Skin epidermis (tissue), 12 donors: ENCODE results near the gene NFKB1.
"Not testable (repeated sequence)": the region's sequence is repeated elsewhere in the genome, so short reads cannot be mapped to it uniquely, and the experiment has no call there.

Experiments
- H3K27ac ChIP-seq, 21 experiments: fragments of 200-600 bp; sonication (generic) in 11 of 21; one replicate each; pipeline ENCODE4 v1.5.0; 2020; ENCODE audit warnings: mild to moderate bottlenecking in 3 of 21, inconsistent platforms in 2 of 21, moderate library complexity in 2 of 21
- H3K4me3 ChIP-seq, 7 experiments: fragments of 200-600 bp; sonication (generic) in 2 of 7; one replicate each; pipeline ENCODE4 v1.5.0; 2020; ENCODE audit warnings: inconsistent platforms in 2 of 7, mild to moderate bottlenecking in 2 of 7, moderate library complexity in 1 of 7

NFKB1 gene

DNA sequence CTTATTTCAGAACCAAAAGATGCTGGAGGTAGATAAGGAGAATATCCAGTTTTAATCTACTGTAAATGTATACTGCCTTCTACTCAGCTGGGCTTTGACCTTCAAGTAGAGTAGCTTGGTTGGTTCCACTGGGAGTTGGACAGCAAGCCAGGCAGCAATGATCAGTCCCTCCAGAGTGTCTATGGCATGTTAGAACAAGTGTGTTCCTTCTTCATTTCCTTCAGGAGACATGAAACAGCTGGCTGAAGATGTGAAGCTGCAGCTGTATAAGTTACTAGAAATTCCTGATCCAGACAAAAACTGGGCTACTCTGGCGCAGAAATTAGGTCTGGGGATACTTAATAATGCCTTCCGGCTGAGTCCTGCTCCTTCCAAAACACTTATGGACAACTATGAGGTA is 111.1 kb downstream of the NFKB1 start:
- Histone ChIP-seq H3K27ac (peak overlapping the region in 20 of 21 experiments; percentile 4 to 85 (median 65)), H3K4me3 (no peak overlapping the region)

DNA sequence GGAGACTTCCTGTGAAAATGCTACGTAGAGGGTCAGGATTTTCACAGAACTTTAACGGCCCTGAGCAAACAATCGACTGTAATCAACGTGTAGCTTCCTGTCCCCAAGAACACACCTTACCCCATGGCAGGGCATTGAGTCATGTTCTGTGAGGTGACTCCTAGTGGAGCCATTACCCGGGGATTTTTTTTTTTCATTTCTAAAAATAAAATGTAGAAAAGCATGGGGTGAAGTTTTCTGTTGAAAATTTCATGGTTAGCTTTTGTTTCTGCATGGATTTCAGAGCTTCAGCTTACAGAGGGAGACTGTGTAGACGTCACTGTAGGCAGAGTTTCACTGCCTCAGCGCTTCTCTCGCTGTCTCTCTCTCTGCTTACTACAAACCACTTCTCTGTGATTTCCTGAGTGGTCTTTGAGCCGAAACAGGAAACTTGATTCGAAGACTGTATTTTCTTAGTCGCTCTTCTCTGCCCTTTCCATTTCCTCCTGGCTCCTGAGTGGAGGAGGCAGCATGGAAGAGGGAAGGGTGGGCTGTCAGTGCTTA is 111.7 kb downstream of the NFKB1 start:
- Histone ChIP-seq H3K27ac (peak overlapping the region in 20 of 21 experiments; percentile 4 to 85 (median 65)), H3K4me3 (no peak overlapping the region)

DNA sequence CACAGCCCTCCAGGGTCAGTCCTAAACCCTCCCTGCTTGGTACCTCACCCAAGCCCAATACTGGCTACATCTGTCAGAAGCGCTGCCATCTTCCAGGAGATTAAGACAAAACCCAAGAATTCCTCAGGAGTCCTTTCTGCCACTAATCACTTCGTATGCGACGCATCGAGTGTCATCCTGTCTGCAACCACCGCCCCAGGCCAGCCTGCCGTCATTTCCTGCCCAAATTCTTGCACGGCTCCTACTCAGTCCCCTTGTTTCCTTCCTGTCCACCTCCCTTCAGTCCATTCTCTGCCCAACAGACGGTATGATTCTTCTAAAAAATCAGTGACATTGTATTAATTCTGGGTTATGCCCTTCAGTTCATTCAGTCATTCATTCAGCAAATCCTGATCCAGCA is 113.6 kb downstream of the NFKB1 start:
- Histone ChIP-seq H3K4me3 (peak overlapping the region in 1 of 7 experiments; percentile 0), H3K27ac (peak overlapping the region in 10 of 21 experiments; percentile 5 to 85 (median 53))

DNA sequence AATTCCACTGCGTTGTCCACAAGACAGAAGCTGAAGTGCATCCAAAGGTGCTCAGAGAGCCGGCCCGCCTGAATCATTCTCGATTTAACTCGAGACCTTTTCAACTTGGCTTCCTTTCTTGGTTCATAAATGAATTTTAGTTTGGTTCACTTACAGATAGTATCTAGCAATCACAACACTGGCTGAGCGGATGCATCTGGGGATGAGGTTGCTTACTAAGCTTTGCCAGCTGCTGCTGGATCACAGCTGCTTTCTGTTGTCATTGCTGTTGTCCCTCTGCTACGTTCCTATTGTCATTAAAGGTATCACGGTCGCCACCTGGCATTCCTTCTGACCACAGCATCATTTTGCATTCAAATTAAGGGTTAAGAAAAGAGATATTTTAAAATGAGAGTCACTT is 115.5 kb downstream of the NFKB1 start:
- H3K27ac ChIP-seq, result no peak overlapping the region
- H3K4me3 ChIP-seq, result no peak overlapping the region

DNA sequence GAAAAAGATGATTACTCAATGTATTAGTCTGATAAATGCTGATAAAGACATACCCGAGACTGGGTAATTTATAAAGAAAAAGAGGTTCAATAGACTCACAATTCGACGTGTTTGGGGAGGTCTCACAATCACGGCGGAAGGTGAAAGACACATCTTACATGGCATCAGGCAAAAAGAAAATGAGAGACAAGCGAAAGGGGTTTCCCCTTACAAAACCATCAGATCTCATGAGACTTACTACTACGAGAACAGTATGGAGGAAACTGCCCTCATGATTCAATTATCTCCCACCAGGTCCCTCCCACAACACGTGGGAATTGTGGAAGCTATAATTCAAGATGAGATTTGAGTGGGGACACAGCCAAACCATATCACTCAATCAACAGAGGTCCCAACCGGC is 117.9 kb downstream of the NFKB1 start:
- H3K27ac ChIP-seq, H3K4me3 ChIP-seq: not testable (repeated sequence)

DNA sequence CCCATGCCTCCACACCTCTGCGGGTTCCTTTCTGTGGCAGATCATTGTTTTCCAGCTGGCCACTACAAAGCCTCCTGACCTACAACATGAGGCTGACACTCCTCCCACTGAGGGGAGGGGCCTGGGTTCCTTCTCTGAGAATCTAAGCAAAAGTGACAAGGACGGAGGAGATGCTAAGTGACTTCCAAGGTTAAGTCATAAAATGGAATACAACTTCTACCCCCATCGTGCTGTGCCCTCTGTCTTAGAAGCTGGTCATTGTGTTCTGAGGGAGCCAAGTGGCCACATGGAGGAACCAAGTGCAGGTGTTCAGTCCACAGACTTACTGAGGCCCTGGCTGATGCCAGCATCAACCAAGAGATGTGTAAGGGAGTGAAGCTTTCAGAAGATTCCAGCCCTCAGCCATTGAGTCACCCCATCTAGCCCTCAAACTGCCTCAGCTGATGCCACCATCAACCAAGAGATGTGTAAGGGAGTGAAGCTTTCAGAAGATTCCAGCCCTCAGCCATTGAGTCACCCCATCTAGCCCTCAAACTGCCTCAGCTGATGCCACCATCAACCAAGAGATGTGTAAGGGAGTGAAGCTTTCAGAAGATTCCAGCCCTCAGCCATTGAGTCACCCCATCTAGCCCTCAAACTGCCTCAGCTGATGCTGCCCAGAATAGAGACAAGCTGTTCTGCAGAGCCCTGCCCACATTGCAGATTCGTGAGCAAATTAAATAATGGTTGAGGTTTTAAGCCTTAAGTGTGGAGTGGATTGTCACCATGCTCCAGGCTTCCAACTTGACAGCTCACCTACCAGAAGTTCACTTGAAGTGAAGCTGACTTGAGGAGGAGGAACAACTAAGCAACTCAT is 118.8 kb downstream of the NFKB1 start:
- not testable (repeated sequence) for H3K4me3 ChIP-seq, H3K27ac ChIP-seq

DNA sequence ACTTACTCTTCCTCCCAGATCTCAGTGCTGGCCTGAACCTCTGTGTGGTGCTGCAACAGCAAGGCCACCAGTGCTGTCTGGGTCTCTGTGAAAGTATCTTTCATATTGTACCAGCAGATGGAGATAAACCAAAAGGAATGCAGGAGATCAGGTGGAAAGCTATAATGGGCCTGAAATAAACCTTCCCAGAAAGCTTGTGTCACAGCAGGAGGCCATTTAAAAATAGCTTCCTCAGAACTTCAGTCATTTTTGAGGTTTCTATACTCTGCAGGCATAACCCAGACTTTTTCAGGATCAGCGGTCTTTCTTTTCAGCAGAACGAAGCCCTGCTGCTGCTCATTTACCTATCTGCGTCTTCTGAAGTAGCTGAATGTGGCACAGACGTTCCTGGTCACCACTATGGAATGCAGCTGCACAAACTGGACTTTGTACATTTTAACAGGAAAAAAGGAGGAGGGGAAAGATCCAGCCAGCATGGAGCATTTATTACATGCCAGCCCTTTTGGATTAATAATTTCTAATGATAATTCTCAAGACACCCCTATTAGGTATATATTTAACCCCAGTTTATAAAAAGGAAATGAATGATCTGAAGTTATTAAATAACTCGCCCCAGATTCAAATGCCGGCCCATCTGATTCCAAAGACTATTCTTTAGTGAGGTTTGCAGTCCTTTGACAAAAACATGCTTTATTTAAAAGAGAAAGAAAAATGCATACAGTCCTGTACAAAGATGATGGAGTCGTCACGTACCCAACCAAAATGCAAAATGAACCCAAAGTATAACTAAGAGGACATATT is 119.7 kb downstream of the NFKB1 start:
- H3K4me3 ChIP-seq, result no peak overlapping the region
- H3K27ac ChIP-seq, result no peak overlapping the region

DNA sequence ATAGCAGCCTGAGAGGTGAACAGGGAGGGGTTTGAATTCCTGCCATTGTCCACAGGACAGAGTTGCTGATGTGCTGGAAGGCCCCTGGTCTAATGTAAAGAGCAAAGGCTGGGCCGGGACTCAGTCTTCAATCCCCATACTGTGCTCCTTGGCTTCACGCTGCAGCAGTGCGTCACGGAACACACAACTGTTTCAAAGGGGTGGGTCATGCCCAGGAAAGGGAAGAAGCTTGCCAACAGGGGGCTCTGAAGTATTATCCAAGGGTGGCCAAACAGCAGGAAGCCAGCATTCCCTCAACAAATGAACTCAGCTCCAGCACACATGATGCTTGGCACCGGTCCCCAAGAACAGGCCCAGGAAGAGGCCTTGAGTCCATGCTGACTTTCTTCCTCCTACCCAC is 122.5 kb downstream of the NFKB1 start:
- no peak overlapping the region for H3K27ac ChIP-seq
- H3K4me3 ChIP-seq, result no peak overlapping the region

DNA sequence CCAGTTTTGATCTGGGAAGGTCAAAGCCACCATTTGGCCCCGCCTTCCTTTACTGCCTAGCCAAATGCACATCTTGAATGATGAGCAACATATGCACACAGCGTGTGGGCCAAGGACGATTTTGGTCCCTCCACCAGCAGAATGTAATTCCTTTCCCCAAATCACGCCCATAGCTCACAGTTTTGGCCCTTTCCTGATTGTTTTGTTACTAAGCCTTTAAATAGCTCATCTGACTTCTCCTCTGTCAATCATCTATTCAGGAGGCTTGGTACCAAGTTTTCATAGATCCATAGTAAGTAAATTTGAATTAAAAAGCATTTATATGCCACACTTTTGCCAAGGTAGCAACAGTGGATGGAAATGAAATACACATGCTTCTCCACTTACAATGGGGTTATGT is 123.3 kb downstream of the NFKB1 start:
- no peak overlapping the region for H3K4me3 ChIP-seq
- H3K27ac ChIP-seq, result no peak overlapping the region

DNA sequence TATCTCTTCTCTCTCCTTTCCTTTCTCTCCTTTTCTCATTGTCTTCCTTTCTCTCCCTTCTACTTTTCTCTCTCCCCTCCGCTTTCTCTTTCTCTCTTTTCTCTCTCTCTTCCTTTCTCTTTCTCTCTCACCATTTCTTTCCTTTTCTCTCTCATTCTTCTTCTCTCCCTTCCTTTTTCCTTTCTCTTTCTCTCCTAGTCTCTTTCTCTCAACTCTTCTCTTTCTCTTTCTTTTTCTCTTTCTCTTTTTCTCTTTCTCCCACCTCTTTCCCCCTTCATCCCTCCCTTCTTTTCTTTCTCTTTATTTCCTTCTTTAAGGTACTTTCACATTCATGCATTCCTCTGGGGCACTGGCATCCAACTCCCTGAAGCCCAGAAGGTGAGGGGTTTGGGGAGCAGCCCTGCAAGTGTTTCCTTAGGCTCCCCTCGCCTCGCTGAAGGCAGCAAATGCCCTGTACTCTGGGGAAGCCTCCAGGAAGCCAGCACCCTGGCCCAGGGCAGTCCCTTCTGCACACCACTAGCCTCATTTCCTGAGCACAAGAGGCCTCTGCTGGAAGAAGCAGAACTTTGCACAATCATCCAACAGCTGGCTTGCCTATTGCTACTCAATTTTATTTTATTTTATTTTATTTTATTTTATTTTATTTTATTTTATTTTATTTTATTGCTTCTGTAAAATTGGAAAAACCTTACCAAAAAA is 124.2 kb downstream of the NFKB1 start:
- no peak overlapping the region for H3K4me3 ChIP-seq
- no peak overlapping the region for H3K27ac ChIP-seq

DNA sequence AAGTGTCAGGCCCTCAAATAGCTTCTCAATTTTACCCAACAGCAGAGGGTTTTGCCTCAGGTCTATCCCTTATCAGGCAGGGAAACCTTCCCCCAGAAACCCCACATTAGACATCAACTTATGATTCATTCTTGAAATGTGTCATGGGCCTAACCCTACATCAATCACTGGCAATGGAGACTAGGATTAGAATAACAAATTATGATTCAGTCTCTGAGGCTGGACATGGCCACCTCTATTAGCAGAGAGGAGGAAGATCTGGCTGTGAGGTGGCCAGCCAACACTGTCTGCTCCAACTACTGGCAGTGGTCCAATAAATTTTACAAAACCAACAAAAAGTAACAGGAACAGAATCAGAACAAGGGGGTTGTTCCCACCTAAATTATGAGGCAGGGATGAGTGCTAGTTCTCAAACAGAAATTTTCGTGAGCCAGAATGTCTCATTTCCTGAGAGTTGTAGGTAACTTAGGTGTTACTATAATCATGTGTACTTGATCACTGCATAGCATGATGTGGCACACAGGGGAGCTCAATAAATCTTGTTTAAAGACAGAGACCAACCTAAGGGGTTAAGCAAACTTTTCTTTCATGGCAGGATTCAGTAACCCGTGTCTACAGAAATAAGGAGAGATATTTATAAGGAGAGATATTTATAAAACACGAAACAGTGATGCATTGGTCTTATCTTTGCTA is 126.8 kb downstream of the NFKB1 start:
- H3K27ac ChIP-seq, result no peak overlapping the region
- H3K4me3 ChIP-seq, result no peak overlapping the region

DNA sequence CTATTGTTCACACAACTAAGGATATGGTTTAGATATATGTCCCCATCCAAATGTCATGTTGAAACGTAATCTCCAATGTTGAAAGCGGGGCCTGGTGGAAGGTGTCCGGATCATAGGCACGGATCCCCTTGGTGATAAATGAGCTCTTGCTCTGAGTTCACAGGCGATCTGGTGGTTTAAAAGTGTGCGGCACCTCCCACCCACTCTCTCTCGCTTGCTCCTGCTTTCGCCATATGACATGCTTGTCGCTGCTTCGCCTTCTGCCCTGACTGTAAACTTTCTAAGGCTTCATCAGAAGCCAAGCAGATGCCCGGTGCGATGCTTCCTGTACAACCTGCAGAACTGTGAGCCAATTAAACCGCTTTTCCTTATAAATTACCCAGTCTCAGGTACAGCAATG is 128.5 kb downstream of the NFKB1 start:
- no peak overlapping the region for H3K27ac ChIP-seq
- H3K4me3 ChIP-seq, result no peak overlapping the region

DNA sequence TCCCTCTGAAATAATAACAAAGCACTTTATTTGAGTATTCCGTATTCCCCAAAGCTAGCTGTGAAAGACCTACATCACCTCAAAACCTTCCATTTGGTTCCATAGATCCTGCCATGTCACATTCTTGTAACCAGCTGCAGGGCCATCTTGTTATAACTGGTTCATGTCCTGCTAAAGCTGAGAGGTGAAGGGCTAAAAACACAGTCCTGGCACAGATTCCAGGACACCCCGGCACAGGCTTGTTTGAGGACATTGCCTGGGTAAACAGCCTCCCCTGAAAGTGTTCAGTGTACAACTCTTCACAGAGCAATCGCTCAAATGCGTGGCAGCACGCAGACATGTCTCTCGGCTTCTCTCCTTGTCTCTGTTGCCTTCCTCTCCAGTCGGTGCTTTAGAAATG is 130.5 kb downstream of the NFKB1 start:
- no peak overlapping the region for H3K4me3 ChIP-seq
- H3K27ac ChIP-seq, result no peak overlapping the region

DNA sequence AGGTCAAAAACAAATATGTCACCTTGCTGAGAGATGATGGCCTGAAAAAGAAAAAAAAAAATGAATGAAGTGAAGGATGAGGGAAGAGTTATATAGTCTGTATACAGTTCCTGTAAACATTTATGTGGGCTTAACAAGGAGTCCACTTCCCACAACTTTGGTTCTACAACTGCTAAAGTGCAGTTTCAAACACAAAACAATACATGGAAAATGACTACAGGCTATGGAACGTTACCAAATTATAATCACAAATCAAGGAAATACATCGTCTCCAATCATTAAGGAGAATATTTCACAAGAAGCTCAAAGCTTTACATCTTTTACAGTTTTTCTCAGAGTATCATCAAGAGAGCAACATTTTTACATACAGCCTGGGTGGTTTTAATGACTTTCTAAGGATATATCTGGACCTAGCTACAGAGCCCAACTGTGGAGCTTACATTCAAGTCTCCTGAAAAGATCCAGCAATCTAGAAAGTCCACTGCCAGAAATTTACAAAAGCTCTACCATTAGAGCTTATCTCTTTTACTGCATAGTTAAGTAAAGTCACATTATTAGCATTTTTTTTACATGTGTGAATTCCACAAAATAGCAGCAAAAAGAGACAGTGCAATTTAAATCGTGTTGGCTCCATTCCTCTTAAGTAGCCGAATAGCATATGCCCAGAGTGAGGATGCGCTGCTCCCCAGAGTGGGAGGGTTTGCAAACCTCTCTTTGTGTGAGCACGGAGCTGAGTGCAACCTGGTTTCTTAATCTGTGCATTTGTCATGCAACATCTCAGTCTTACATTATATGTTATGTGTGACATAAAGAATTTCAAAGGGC is 131.3 kb downstream of the NFKB1 start:
- no peak overlapping the region for H3K4me3 ChIP-seq
- H3K27ac ChIP-seq, result no peak overlapping the region

DNA sequence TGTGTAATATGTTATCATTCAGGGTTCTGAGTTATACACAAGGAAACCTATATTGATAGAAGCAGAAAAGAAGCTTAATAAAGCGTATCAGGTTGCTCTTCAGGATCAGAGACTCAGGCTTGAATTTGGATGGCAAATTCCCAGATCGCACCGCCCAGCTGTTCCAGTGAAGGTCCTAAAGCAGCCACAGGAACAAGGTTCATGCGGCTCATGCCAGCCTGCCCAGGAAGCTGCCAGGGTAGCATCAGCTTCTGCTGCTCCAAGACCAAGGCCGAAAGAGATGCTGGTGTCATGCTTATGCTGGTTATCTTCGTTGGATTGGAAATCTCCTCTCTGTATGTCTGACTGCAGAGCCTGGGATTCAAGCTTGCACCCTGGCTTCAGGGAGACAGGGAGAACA is 131.9 kb downstream of the NFKB1 start:
- H3K27ac ChIP-seq, result no peak overlapping the region
- no peak overlapping the region for H3K4me3 ChIP-seq

DNA sequence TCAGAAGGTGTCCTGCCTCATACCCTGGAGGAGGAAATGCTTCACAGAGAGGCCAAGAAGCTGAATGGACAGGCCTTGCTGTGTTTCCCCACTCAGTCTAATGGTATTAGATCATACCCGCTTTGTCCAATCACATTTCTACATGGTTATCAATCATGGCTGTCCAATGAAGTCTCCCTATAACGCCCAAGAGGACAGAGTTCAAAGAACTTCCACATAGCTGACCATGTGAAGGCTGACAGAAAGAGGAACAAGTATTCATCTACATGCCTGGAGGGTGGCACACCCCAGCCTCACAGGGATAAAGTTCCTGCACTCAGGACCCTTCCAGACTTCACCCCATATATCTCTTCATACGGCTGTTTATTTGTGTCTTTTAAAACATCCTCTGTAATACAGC is 136.2 kb downstream of the NFKB1 start:
- no peak overlapping the region for H3K27ac ChIP-seq
- H3K4me3 ChIP-seq, result no peak overlapping the region

DNA sequence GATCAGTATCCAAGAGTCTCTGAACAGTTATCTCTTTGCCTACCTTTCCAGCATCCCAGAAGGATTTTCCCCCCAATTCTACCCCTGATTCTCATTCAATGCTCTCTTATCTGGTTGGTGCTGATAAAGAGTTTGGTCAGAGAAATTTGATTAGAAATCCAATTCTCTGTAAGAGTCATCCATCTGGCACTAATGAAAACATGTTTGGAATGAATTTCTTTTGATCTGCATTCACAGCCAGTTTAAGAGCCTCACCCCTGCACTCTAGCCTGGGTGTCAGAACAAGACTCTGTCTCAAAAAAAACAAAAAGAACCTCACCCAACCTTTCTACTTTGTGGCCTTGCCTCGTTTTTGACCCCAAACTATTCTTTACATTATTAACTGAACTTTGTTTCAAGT is 137.5 kb downstream of the NFKB1 start:
- H3K27ac ChIP-seq, result no peak overlapping the region

DNA sequence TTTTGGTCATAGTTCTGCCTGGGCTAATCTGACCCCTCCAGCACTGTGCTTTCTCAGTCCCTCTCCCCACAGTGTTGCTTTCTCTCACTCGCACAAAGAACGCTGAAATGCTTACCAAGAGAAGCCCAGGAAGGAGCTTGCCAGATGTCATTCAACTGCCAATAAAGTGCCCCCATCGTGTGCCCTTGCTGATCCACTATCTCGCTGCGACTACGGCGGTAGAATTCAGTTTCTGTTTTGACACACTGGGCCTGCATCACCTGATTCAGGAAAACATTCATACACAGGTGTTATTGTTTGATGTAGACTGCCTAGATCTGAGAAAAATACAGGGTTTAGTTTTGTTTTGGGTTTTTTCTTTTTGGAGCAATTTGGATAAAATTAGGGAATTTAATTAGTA is 138.4 kb downstream of the NFKB1 start:
- no peak overlapping the region for H3K27ac ChIP-seq
- no peak overlapping the region for H3K4me3 ChIP-seq

More for the DNA sequence above, 137.5 kb downstream of the NFKB1 start:
- no peak overlapping the region for H3K4me3 ChIP-seq

DNA sequence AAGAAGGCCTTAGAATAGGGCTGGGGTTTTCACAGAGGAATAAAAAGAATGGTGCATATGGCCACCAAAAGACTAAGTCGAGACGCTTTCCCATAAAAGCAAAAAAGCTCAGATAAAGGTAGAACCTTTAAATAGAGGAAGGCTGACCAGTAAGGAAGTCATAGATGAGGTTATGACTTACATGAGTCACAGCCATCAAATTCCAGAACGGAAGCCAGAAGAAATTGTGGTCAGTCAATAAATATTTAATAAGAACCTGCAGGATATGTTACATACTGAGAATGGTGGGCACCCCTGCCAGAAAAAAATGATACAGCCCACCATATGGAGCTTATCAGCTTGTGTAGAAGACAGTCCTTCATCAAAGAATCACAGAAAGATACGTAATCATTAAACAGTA is 139.5 kb downstream of the NFKB1 start:
- no peak overlapping the region for H3K4me3 ChIP-seq

More for the DNA sequence above, 139.5 kb downstream of the NFKB1 start:
- no peak overlapping the region for H3K27ac ChIP-seq
